Measurements from ENCODE around the gene LRRC72. TPM values are rescaled to one million over a fixed set of nuclear protein-coding genes. Genes with fewer than 3 reads are reported as not detected.

The LRRC72 gene
- total RNA-seq, 1 donor from 2014 or later = not detected

Other genes starting within 250 kb of the LRRC72 start
- gene CRPPA, start 105.3 kb upstream of the LRRC72 start, total RNA-seq = 0.80 TPM
- 1.9 TPM for gene SOSTDC1, start 61.1 kb upstream of the LRRC72 start, total RNA-seq
- 7.3 TPM for gene ANKMY2, start 118.9 kb downstream of the LRRC72 start, total RNA-seq
- gene BZW2, start 119.4 kb downstream of the LRRC72 start, total RNA-seq = 58.9 TPM
- gene TSPAN13, start 226.9 kb downstream of the LRRC72 start, total RNA-seq = 12.7 TPM